Measurements from ENCODE around the gene SMIM35.

The SMIM35 gene

GRCh38 chr11:118086913-118087768, at the start of gene SMIM35:
Gene SMIM35, minus strand, starts transcription at chr11:118086963. Its CDS starts 206 bp downstream, at chr11:118086757.
- H3K27ac ChIP-seq: no peak within 1 kb of the TSS
- TF ChIP-seq FOXP2 (optimal IDR thresholded peaks at IDR 0.05; ENCODE audit: control extremely low read depth, extremely low read length, insufficient read depth) (no peak), EZH2 (IDR thresholded peaks at IDR 0.05) (no peak), POLR2AphosphoS5 (IDR thresholded peaks at IDR 0.05; ENCODE audit: borderline replicate concordance, low read depth, low read length) (no peak)
- DNase-seq (ENCODE audit: low read depth, low spot score): no peak
- H3K9ac ChIP-seq (ENCODE audit: insufficient read length): no peak within 1 kb of the TSS
- no peak within 1 kb of the TSS for H3K4me3 ChIP-seq
- H3K9me3 ChIP-seq (ENCODE audit: low read depth, low read length): no peaks in the 10 kb centered on the region
- H3K36me3 ChIP-seq (ENCODE audit: insufficient read depth, low read length): no peaks in the 10 kb centered on the region

- Histone ChIP-seq H3K36me3 (ENCODE audit: insufficient read depth, low read length) (no peaks in the 10 kb centered on the region), H3K27ac (no peak overlapping the region), H3K9me3 (ENCODE audit: low read depth, low read length) (no peaks in the 10 kb centered on the region), H3K9ac (ENCODE audit: insufficient read length) (no peak overlapping the region), H3K4me3 (no peak overlapping the region)
- TF ChIP-seq FOXP2 (optimal IDR thresholded peaks at IDR 0.05; ENCODE audit: control extremely low read depth, extremely low read length, insufficient read depth) (no peak), EZH2 (IDR thresholded peaks at IDR 0.05) (no peak), POLR2AphosphoS5 (IDR thresholded peaks at IDR 0.05; ENCODE audit: borderline replicate concordance, low read depth, low read length) (no peak)
- DNase-seq (ENCODE audit: low read depth, low spot score): no peak
Observed at GRCh38 chr11:118136341-118136740, 49.6 kb upstream of the SMIM35 start.

- TF ChIP-seq FOXP2 (optimal IDR thresholded peaks at IDR 0.05; ENCODE audit: control extremely low read depth, extremely low read length, insufficient read depth): no peak
- TF ChIP-seq POLR2AphosphoS5 (IDR thresholded peaks at IDR 0.05; ENCODE audit: borderline replicate concordance, low read depth, low read length): no peak
- no peak for TF ChIP-seq EZH2 (IDR thresholded peaks at IDR 0.05)
- no peaks in the 10 kb centered on the region for H3K9me3 ChIP-seq (ENCODE audit: low read depth, low read length)
- no peak overlapping the region for H3K9ac ChIP-seq (ENCODE audit: insufficient read length)
- DNase-seq (ENCODE audit: low read depth, low spot score): no peak
- no peaks in the 10 kb centered on the region for H3K36me3 ChIP-seq (ENCODE audit: insufficient read depth, low read length)
- no peak overlapping the region for H3K27ac ChIP-seq
- H3K4me3 ChIP-seq: no peak overlapping the region
Observed at GRCh38 chr11:118135796-118136165, 49.0 kb upstream of the SMIM35 start.

- DNase-seq (ENCODE audit: low read depth, low spot score): no peak
- TF ChIP-seq EZH2 (IDR thresholded peaks at IDR 0.05): no peak
- no peak for TF ChIP-seq POLR2AphosphoS5 (IDR thresholded peaks at IDR 0.05; ENCODE audit: borderline replicate concordance, low read depth, low read length)
- TF ChIP-seq FOXP2 (optimal IDR thresholded peaks at IDR 0.05; ENCODE audit: control extremely low read depth, extremely low read length, insufficient read depth): no peak
- Histone ChIP-seq H3K9ac (ENCODE audit: insufficient read length) (no peak overlapping the region), H3K36me3 (ENCODE audit: insufficient read depth, low read length) (no peaks in the 10 kb centered on the region), H3K4me3 (no peak overlapping the region), H3K9me3 (ENCODE audit: low read depth, low read length) (no peaks in the 10 kb centered on the region), H3K27ac (no peak overlapping the region)
Observed at GRCh38 chr11:118135051-118135795, 48.5 kb upstream of the SMIM35 start.

GRCh38 chr11:118133816-118134215, 47.1 kb upstream of the SMIM35 start:
- TF ChIP-seq EZH2 (IDR thresholded peaks at IDR 0.05) (no peak), POLR2AphosphoS5 (IDR thresholded peaks at IDR 0.05; ENCODE audit: borderline replicate concordance, low read depth, low read length) (no peak), FOXP2 (optimal IDR thresholded peaks at IDR 0.05; ENCODE audit: control extremely low read depth, extremely low read length, insufficient read depth) (no peak)
- no peak overlapping the region for H3K9ac ChIP-seq (ENCODE audit: insufficient read length)
- DNase-seq (ENCODE audit: low read depth, low spot score): no peak
- H3K9me3 ChIP-seq (ENCODE audit: low read depth, low read length): no peaks in the 10 kb centered on the region
- no peak overlapping the region for H3K4me3 ChIP-seq
- no peaks in the 10 kb centered on the region for H3K36me3 ChIP-seq (ENCODE audit: insufficient read depth, low read length)
- no peak overlapping the region for H3K27ac ChIP-seq

GRCh38 chr11:118132385-118133151, 45.8 kb upstream of the SMIM35 start:
- Histone ChIP-seq H3K9ac (ENCODE audit: insufficient read length) (no peak overlapping the region), H3K9me3 (ENCODE audit: low read depth, low read length) (no peaks in the 10 kb centered on the region), H3K36me3 (ENCODE audit: insufficient read depth, low read length) (no peaks in the 10 kb centered on the region), H3K4me3 (no peak overlapping the region), H3K27ac (no peak overlapping the region)
- no peak for DNase-seq (ENCODE audit: low read depth, low spot score)
- TF ChIP-seq EZH2 (IDR thresholded peaks at IDR 0.05) (no peak), POLR2AphosphoS5 (IDR thresholded peaks at IDR 0.05; ENCODE audit: borderline replicate concordance, low read depth, low read length) (no peak), FOXP2 (optimal IDR thresholded peaks at IDR 0.05; ENCODE audit: control extremely low read depth, extremely low read length, insufficient read depth) (no peak)

- Histone ChIP-seq H3K4me3 (no peak overlapping the region), H3K9ac (ENCODE audit: insufficient read length) (no peak overlapping the region), H3K27ac (no peak overlapping the region), H3K36me3 (ENCODE audit: insufficient read depth, low read length) (no peaks in the 10 kb centered on the region), H3K9me3 (ENCODE audit: low read depth, low read length) (no peaks in the 10 kb centered on the region)
- TF ChIP-seq FOXP2 (optimal IDR thresholded peaks at IDR 0.05; ENCODE audit: control extremely low read depth, extremely low read length, insufficient read depth) (no peak), EZH2 (IDR thresholded peaks at IDR 0.05) (no peak), POLR2AphosphoS5 (IDR thresholded peaks at IDR 0.05; ENCODE audit: borderline replicate concordance, low read depth, low read length) (no peak)
- DNase-seq (ENCODE audit: low read depth, low spot score): no peak
Observed at GRCh38 chr11:118129471-118130172, 42.9 kb upstream of the SMIM35 start.
